Activated naive CD4-positive, alpha-beta T cell treated with anti-CD3 and anti-CD28 coated beads, Interleukin-2, amount 50 U/mL, for 16 hours (primary cell): ENCODE data around the gene CECR2.

Experiments used
- DNase-seq: peaks from one replicate; pipeline ENCODE4 v3.0.0-alpha.2; 2020

The CECR2 gene

GRCh38 chr22:17578136-17578754 is 209.0 kb downstream of the CECR2 start:
- DNase-seq = no peak

- no peak for DNase-seq
Observed at GRCh38 chr22:17579535-17579981, 210.3 kb downstream of the CECR2 start.

- no peak for DNase-seq
Observed at GRCh38 chr22:17580441-17581031, 211.3 kb downstream of the CECR2 start.

- no peak for DNase-seq
Observed at GRCh38 chr22:17581056-17581455, 211.8 kb downstream of the CECR2 start.

GRCh38 chr22:17581631-17582030 is 212.4 kb downstream of the CECR2 start:
- DNase-seq = no peak

GRCh38 chr22:17583151-17583550 is 213.9 kb downstream of the CECR2 start:
- no peak for DNase-seq

- no peak for DNase-seq
Observed at GRCh38 chr22:17586831-17587440, 217.7 kb downstream of the CECR2 start.

GRCh38 chr22:17587629-17588028 is 218.4 kb downstream of the CECR2 start:
- DNase-seq = no peak

- DNase-seq = no peak
Observed at GRCh38 chr22:17588606-17589005, 219.3 kb downstream of the CECR2 start.

- DNase-seq = no peak
Observed at GRCh38 chr22:17589810-17590375, 220.6 kb downstream of the CECR2 start.

- no peak for DNase-seq
Observed at GRCh38 chr22:17590586-17590985, 221.3 kb downstream of the CECR2 start.

- no peak for DNase-seq
Observed at GRCh38 chr22:17592201-17592600, 222.9 kb downstream of the CECR2 start.

GRCh38 chr22:17596226-17596625 is 227.0 kb downstream of the CECR2 start:
- DNase-seq = no peak

- no peak for DNase-seq
Observed at GRCh38 chr22:17597217-17597616, 228.0 kb downstream of the CECR2 start.

- no peak for DNase-seq
Observed at GRCh38 chr22:17598318-17598717, 229.1 kb downstream of the CECR2 start.

- no peak for DNase-seq
Observed at GRCh38 chr22:17601031-17601430, 231.8 kb downstream of the CECR2 start.

GRCh38 chr22:17603668-17604067 is 234.4 kb downstream of the CECR2 start:
- no peak for DNase-seq

GRCh38 chr22:17606496-17606895 is 237.2 kb downstream of the CECR2 start:
- no peak for DNase-seq
